GM18519 (cell line): ENCODE measurements around the gene LRPAP1.
"Not testable (repeated sequence)": the region's sequence is repeated elsewhere in the genome, so short reads cannot be mapped to it uniquely, and the experiment has no call there.

Source experiments
- ATAC-seq: cut with Tn5 transposase; IDR thresholded peaks from one replicate; pipeline ENCODE4 v1.9.1; 2021; ENCODE audit warnings: mild to moderate bottlenecking, moderate library complexity; ENCODE audit not compliant: unreplicated experiment, low FRiP score

The LRPAP1 gene

DNA sequence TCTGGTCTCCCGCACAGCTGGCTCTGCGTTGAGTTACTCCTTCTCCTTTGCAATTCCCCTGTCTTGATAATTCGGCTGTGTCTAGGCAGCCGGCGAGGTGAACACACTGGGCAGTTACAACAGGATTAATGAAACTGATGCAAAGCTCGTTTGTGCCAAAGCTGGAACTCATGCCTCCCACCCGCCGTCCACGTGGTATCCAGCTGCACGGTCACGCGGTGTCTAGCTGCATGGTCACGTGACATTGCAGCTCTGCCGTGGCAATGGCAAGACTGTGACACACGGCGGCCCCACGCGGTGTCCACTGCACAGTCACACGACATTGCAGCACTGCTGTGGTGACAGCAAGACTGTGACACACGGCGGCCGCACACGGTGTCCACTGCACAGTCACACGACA, 31.2 kb upstream of the LRPAP1 start:
- ATAC-seq: no peak

GRCh38 chr4:3562127-3562526, 29.9 kb upstream of the LRPAP1 start:
- ATAC-seq: not testable (repeated sequence)

DNA sequence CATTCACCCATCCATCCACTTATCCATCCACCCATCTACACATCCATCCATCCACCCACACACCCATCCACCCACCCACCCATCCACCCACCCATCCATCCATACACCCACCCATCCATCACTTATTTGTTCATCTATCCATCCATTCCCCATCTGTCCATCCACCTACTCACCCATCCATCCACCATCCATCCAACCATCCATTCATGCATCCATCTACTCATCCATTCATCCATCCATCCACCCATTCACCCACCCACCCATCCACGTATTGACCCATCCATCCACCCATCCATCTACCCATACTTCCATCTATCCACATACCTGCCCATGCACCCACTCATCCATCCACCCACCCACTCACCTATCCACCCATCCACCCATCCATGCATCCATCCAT, 28.2 kb upstream of the LRPAP1 start:
- ATAC-seq: not testable (repeated sequence)

DNA sequence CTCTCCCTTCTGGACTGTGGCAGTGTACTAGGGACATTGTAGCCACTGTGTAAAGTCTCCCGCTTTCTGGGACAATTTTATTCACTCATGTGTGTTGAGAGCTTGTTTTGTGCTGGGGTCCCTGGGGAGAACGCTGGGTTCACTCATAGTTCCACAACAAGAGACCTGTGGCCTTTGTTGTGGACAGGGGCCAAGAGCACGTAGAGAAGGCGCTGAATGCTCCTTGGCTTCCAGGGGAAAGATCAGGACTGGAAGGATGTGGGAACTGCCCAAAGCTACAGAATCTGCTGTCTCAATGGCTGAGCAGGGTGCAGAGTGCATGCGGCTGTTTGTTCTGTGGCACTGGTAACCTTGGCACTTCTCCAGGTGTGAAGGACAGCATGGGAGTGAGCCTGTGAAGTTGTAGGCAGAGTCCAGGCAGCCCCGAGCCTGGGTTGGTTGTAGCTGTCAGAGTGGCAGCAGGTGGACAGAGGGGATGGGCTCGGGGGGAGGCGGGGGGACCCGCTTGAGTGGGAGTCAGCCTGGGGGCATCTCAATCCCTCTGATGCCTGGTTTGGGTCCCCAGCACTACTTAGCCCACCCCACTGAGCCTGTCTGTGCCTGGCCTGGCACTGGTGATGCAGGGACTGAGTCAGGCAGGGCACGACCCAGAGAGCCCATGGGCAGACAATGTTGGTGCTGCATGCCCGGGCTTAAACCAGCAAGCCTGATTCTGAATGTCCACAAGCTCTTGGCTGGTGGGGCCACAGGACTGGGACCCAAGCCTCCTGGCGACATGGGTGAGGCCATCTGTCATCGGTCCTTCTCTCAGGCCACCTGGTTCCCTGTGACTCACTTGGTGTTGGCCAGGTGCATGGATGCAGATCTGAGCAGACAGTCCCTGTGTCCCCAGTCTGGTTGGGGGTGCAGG, 27.4 kb upstream of the LRPAP1 start:
- not testable (repeated sequence) for ATAC-seq

DNA sequence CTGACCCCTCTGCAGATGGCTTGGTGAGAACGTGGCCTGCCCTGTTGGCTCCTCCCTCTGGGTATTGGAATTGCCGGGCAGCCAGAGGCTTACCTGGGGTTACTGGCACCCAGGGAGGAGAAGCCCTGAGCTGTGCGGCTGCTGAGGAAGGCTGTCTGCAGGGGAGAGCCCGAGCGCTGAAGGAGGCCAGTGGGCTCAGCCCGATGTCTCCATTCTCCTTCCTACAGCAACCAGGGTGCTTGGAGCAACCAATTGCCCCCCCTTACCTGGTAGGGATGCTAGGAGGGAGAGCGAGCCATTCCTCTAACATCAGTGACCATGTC, 26.3 kb upstream of the LRPAP1 start:
- ATAC-seq: not testable (repeated sequence)

GRCh38 chr4:3557676-3558513, 25.7 kb upstream of the LRPAP1 start:
- not testable (repeated sequence) for ATAC-seq

DNA sequence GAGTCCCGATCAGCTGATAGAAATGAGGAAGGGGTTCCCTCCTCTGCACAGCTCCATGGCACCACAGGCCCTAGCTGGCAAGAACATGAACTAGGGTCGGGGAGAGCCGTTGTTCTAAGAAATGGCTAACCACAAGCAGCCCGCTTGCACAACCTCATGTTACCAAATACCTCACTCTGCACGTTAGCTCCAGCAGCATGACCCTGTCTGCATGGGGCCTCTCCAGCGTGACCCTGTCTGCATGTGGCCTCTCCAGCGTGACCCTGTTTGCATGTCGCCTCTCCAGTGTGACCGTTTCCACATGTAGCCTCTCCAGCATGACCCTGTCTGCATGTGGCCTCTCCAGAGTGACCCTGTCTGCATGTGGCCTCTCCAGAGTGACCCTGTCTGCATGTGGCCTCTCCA, 24.9 kb upstream of the LRPAP1 start:
- not testable (repeated sequence) for ATAC-seq

DNA sequence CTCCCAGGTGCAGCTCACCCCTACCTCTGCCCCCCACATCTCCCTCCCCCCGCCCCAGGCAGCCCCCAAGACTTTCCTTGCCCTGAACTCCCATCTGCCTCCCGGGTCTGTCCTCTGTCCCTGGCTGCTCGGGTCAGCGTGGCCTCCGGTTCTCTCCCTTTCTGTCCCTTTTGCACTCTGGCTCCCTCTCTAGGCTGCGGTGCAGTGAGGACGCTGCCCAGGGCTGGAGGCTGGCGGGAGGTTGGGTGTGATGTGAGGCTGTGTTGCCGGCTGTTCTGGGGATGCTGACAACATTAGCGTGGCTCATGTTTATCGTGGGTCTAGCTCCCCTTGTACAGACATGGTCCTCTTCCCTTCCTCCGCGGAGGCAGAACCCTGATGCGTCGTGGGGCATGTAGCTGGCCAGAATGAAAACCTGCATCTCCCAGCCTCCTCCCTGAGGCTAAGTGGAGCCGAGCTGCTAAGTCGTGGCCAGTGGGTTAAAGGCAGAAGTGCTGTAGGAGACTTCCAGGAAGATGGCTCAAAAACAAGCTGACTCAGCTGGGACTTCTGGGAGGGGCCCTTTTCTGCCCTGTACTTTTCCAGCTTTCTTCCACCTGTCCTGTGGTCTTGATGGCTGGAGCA, 24.1 kb upstream of the LRPAP1 start:
- not testable (repeated sequence) for ATAC-seq

- ATAC-seq: not testable (repeated sequence)
Measured at GRCh38 chr4:3555459-3556070, 23.3 kb upstream of the LRPAP1 start.

GRCh38 chr4:3551366-3551765, 19.1 kb upstream of the LRPAP1 start:
- not testable (repeated sequence) for ATAC-seq

- not testable (repeated sequence) for ATAC-seq
Measured at GRCh38 chr4:3550792-3551325, 18.6 kb upstream of the LRPAP1 start.

GRCh38 chr4:3550041-3550440, 17.8 kb upstream of the LRPAP1 start:
- not testable (repeated sequence) for ATAC-seq

DNA sequence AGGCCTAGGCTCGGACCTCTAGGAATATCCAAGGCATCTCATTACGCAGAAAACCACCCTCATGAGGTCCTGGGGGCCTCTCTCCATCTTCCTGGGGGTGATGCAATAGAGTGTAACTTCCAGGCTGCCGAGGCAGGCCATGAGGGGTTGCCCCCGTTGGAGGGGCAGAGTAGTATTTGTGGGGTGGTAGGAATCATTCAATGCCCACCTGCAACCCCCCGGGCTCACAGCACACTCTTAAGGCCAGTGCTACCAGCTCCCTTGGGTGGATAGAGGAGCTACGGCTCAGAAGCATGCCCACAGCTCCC, 17.4 kb upstream of the LRPAP1 start:
- ATAC-seq: not testable (repeated sequence)

DNA sequence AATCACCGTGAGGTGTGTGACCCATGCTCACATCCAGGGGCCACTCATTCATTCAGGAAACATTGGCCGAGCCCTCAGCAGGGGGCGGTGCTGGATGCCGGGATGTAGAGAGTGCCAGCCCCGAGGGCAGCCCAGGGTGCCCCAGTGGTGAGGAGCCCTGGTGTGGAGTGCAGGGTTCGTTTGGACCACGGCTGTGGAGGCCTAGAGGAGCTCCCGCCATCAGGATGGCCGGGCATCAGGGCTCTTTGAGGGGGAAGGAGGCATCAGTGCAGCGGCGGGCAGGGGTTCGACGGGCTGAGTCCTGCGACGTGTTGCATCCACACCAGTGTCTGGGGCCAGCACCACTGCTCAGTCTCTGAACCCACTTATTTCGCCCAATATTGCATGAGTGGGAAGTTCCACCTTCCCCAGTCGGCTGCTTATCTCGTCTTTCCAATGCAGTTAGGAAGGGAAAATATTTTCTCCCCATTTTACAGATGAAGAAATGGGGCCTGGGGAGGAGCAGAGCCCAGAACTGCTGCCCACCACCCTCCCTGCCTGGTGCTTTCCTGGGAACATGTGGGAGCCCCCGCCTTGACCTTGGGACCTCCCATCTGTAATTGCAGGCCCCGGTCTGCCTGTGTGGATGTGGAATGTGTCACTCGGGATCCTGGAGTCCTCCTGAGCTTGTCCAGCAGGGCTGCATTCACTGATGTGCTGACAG, 16.9 kb upstream of the LRPAP1 start:
- ATAC-seq: not testable (repeated sequence)

DNA sequence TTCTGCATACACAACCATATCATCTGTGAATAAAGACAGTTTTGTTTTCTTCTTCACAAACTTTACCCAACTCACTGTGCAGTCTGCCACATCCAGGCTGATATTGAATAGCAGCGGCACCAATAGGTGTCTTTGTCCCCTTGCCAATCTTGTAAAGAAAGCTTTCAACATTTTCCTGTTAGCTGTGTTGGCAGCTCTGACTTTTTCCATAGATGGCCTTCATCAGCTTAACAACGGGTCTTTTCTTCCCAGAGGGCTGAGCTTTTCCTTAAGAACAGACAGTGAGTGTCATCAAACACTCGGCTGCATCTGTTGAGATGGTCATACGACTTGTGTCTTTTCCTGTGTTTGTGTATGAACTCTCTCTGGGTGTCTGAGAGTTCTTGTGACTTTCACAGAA, 14.5 kb upstream of the LRPAP1 start:
- ATAC-seq: not testable (repeated sequence)

DNA sequence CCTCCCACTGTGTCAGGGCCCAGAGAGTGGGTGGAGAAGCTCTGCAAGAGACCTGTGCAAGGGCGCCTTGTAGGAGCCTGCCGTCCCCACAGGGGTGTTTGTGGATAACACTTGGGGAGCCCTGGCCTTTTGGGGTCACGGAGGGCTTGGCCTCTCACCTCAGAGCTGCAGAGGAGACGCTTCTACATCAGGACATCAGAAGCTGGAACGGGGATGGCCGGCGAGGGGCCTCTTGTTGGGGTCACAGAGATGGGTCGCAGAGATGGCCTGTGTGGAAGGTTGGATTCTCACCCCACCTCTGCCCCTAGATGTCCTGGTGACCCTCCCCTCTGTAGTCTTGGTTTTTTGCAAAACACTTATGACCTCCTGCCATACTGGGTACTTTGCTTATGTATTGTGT, 13.1 kb upstream of the LRPAP1 start:
- not testable (repeated sequence) for ATAC-seq

- not testable (repeated sequence) for ATAC-seq
Measured at GRCh38 chr4:3544259-3545025, 12.2 kb upstream of the LRPAP1 start.

DNA sequence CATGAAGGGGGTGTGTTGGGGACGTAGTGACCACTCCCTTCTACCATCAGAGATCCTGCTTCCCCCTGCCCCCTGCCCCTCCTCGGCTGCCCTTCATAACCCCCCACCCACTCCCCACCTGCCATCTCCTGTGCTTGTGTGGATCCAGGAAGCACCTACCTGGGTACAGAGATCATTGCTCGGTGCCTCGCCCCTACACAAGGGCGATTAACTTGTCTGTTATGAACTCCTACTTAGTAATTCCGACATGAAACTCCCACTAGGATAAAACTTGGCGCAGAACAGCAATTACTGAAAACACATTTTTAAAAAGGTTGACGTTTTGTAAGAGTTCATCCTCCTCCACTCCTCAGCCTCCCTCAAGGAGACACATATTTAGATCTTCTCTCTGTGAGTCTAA, 11.2 kb upstream of the LRPAP1 start:
- ATAC-seq: not testable (repeated sequence)

GRCh38 chr4:3538906-3539305, 6.7 kb upstream of the LRPAP1 start:
- not testable (repeated sequence) for ATAC-seq
